Panc1 (cell line): ENCODE data around the gene MVK.

Experiments
- CTCF ChIP-seq: fragments of 450-650 bp; IDR thresholded peaks from 2 replicates; pipeline ENCODE4 v1.5.1; 2017; ENCODE audit warnings: mild to moderate bottlenecking
- POLR2AphosphoS5 ChIP-seq: IDR thresholded peaks from 2 replicates; pipeline ENCODE4 v1.6.1; 2012; ENCODE audit warnings: mild to moderate bottlenecking, low read depth, low read length, moderate library complexity
- TF ChIP-seq, protein P1 (sequence below), 2 experiments: IDR thresholded peaks; 2 replicates each; pipeline ENCODE4 v1.6.1; 2011 to 2012; ENCODE audit warnings: low read depth in 2 of 2, control low read depth in 1 of 2, low read length in 1 of 2, mild to moderate bottlenecking in 1 of 2, moderate library complexity in 1 of 2; ENCODE audit not compliant: insufficient read depth in 1 of 2

DNA sequence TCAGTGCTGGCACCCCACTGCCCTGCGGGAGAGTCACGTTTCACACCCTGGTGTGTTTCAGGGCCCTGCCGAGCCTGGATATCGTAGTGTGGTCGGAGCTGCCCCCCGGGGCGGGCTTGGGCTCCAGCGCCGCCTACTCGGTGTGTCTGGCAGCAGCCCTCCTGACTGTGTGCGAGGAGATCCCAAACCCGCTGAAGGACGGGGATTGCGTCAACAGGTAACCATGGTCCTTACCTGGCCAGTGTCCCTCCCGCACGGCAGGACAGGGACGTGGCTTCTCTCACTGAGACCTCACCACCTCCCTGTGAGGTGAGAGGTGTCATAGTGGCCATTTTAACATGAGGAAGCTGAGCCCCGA lies 7.7 kb downstream of the MVK start:
- TF ChIP-seq CTCF (no peak), POLR2AphosphoS5 (no peak)
- TF ChIP-seq, protein P1, sequence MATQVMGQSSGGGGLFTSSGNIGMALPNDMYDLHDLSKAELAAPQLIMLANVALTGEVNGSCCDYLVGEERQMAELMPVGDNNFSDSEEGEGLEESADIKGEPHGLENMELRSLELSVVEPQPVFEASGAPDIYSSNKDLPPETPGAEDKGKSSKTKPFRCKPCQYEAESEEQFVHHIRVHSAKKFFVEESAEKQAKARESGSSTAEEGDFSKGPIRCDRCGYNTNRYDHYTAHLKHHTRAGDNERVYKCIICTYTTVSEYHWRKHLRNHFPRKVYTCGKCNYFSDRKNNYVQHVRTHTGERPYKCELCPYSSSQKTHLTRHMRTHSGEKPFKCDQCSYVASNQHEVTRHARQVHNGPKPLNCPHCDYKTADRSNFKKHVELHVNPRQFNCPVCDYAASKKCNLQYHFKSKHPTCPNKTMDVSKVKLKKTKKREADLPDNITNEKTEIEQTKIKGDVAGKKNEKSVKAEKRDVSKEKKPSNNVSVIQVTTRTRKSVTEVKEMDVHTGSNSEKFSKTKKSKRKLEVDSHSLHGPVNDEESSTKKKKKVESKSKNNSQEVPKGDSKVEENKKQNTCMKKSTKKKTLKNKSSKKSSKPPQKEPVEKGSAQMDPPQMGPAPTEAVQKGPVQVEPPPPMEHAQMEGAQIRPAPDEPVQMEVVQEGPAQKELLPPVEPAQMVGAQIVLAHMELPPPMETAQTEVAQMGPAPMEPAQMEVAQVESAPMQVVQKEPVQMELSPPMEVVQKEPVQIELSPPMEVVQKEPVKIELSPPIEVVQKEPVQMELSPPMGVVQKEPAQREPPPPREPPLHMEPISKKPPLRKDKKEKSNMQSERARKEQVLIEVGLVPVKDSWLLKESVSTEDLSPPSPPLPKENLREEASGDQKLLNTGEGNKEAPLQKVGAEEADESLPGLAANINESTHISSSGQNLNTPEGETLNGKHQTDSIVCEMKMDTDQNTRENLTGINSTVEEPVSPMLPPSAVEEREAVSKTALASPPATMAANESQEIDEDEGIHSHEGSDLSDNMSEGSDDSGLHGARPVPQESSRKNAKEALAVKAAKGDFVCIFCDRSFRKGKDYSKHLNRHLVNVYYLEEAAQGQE (IDR thresholded peaks at IDR 0.05; ENCODE audit: insufficient read depth in 1 of 2, low read depth in 2 of 2, low read length in 1 of 2), result no peak
